DLD1 (cell line): ENCODE data around the gene MYO1D.

Source experiments
- in situ Hi-C: cut with HindIII; loops from 2 replicates; pipeline ENCODE4 v1.10.0; 2017; ENCODE audit warnings: low sequenced_read_pairs

The MYO1D gene

GRCh38 chr17:32634167-32634566 lies 242.8 kb downstream of the MYO1D start:
- in situ Hi-C loops: no loop called here

GRCh38 chr17:32631341-32632096 lies 245.4 kb downstream of the MYO1D start:
- in situ Hi-C loops: no loop called here

GRCh38 chr17:32629563-32630190 lies 247.2 kb downstream of the MYO1D start:
- in situ Hi-C loops: no loop called here

- in situ Hi-C loops: no loop called here
Measured at GRCh38 chr17:32628271-32629044, 248.5 kb downstream of the MYO1D start.

- in situ Hi-C loops: no loop called here
Measured at GRCh38 chr17:32627239-32627996, 249.5 kb downstream of the MYO1D start.

- in situ Hi-C loops: no loop called here
Measured at GRCh38 chr17:32626379-32626791, 250.5 kb downstream of the MYO1D start.

- in situ Hi-C loops: no loop called here
Measured at GRCh38 chr17:32625971-32626370, 251.0 kb downstream of the MYO1D start.

- in situ Hi-C loops: loop anchor here (5.0 kb wide), 1 partner anchor 49 kb away; no protein-coding TSS in a partner anchor
Measured at GRCh38 chr17:32623196-32623595, 253.7 kb downstream of the MYO1D start.

GRCh38 chr17:32622540-32622939 lies 254.4 kb downstream of the MYO1D start:
- in situ Hi-C loops: loop anchor here (5.0 kb wide), 1 partner anchor 50 kb away; no protein-coding TSS in a partner anchor

- in situ Hi-C loops: loop anchor here (5.0 kb wide), 1 partner anchor 51 kb away; no protein-coding TSS in a partner anchor
Measured at GRCh38 chr17:32621612-32622312, 255.2 kb downstream of the MYO1D start.

- in situ Hi-C loops: no loop called here
Measured at GRCh38 chr17:32615326-32615725, 261.6 kb downstream of the MYO1D start.

- in situ Hi-C loops: no loop called here
Measured at GRCh38 chr17:32610943-32611342, 266.0 kb downstream of the MYO1D start.

- in situ Hi-C loops: no loop called here
Measured at GRCh38 chr17:32609884-32610650, 266.9 kb downstream of the MYO1D start.

- in situ Hi-C loops: no loop called here
Measured at GRCh38 chr17:32609085-32609484, 267.8 kb downstream of the MYO1D start.

GRCh38 chr17:32608267-32608666 lies 268.7 kb downstream of the MYO1D start:
- in situ Hi-C loops: no loop called here

- in situ Hi-C loops: no loop called here
Measured at GRCh38 chr17:32604966-32605365, 272.0 kb downstream of the MYO1D start.

- in situ Hi-C loops: no loop called here
Measured at GRCh38 chr17:32602396-32602795, 274.5 kb downstream of the MYO1D start.

GRCh38 chr17:32601866-32602265 lies 275.1 kb downstream of the MYO1D start:
- in situ Hi-C loops: no loop called here

GRCh38 chr17:32596628-32597027 lies 280.3 kb downstream of the MYO1D start:
- in situ Hi-C loops: no loop called here
